Liver (tissue), 9 donors: ENCODE data around the gene ERVMER34-1. TPM values are rescaled to one million over a fixed set of nuclear protein-coding genes. Genes with fewer than 3 reads are reported as not detected.

ENCODE experiments used
- DNase-seq: peaks from one replicate; pipeline ENCODE4 v3.0.0-alpha.2; 2017; ENCODE audit warnings: low spot score
- H3K27ac ChIP-seq, 2 donors: one replicate each; pipeline ENCODE4 v1.7.0; 2013; ENCODE audit warnings: inconsistent platforms in 2 of 2, low read length in 2 of 2, control low read depth in 1 of 2, low read depth in 1 of 2, mild to moderate bottlenecking in 1 of 2
- H3K27me3 ChIP-seq, 4 donors: one replicate each; pipeline versions ENCODE4 v1.6.1 to v1.7.0; 2013; ENCODE audit warnings: low read length in 3 of 4, inconsistent platforms in 1 of 4, mild to moderate bottlenecking in 1 of 4, moderate library complexity in 1 of 4; ENCODE audit not compliant: control insufficient read depth in 4 of 4, insufficient read depth in 4 of 4
- H3K36me3 ChIP-seq, 4 donors: one replicate each; pipeline versions ENCODE4 v1.6.1 to v1.7.0; 2013; ENCODE audit warnings: low read length in 3 of 4, mild to moderate bottlenecking in 3 of 4, low read depth in 1 of 4, moderate library complexity in 1 of 4; ENCODE audit not compliant: control insufficient read depth in 4 of 4, insufficient read depth in 3 of 4
- H3K4me1 ChIP-seq, 4 donors: one replicate each; pipeline versions ENCODE4 v1.6.1 to v1.7.0; 2013; ENCODE audit warnings: low read length in 3 of 4, mild to moderate bottlenecking in 3 of 4, moderate library complexity in 1 of 4; ENCODE audit not compliant: control insufficient read depth in 4 of 4, insufficient read depth in 4 of 4
- H3K4me3 ChIP-seq, 3 donors: one replicate each; pipeline versions ENCODE4 v1.6.1 to v1.7.0; 2013; ENCODE audit warnings: low read length in 3 of 3, control low read depth in 1 of 3, low read depth in 1 of 3, mild to moderate bottlenecking in 1 of 3
- H3K9ac ChIP-seq, 2 donors: one replicate each; pipeline ENCODE4 v1.7.0; 2013; ENCODE audit warnings: low read length in 2 of 2, mild to moderate bottlenecking in 2 of 2, moderate library complexity in 2 of 2, control low read depth in 1 of 2, low read depth in 1 of 2
- H3K9me3 ChIP-seq, 4 donors: one replicate each; pipeline versions ENCODE4 v1.6.1 to v1.7.0; 2013; ENCODE audit warnings: low read length in 3 of 4; ENCODE audit not compliant: control insufficient read depth in 4 of 4
- EGR1 ChIP-seq, 2 donors: IDR thresholded peaks; 2 replicates each; pipeline ENCODE4 v1.6.1; 2016 to 2018; ENCODE audit warnings: antibody characterized with exemption in 2 of 2, low read depth in 2 of 2
- FOXA1 ChIP-seq: IDR thresholded peaks from 2 replicates; pipeline ENCODE4 v1.6.1; 2016; ENCODE audit warnings: antibody characterized with exemption
- FOXA2 ChIP-seq: IDR thresholded peaks from 2 replicates; pipeline ENCODE4 v1.6.1; 2016; ENCODE audit warnings: antibody characterized with exemption
- GABPA ChIP-seq, 2 donors: IDR thresholded peaks in 1 of 2; conservative IDR thresholded peaks in 1 of 2; 2 replicates each; pipeline ENCODE4 v1.6.1; 2016; ENCODE audit warnings: antibody characterized with exemption in 2 of 2, mild to moderate bottlenecking in 1 of 2, moderate library complexity in 1 of 2
- HNF4A ChIP-seq, 2 donors: conservative IDR thresholded peaks; 2 replicates each; pipeline ENCODE4 v1.6.1; 2016; ENCODE audit warnings: antibody characterized with exemption in 2 of 2, mild to moderate bottlenecking in 2 of 2
- HNF4G ChIP-seq: IDR thresholded peaks from 2 replicates; pipeline ENCODE4 v1.6.1; 2016; ENCODE audit warnings: antibody characterized with exemption
- JUND ChIP-seq, 2 donors: IDR thresholded peaks; 2 replicates each; pipeline ENCODE4 v1.6.1; 2016; ENCODE audit warnings: antibody characterized with exemption in 2 of 2
- NR2F2 ChIP-seq: IDR thresholded peaks from 2 replicates; pipeline ENCODE4 v1.6.1; 2016; ENCODE audit warnings: antibody characterized with exemption
- RAD21 ChIP-seq, 2 donors: IDR thresholded peaks; 2 replicates each; pipeline ENCODE4 v1.6.1; 2016; ENCODE audit warnings: antibody characterized with exemption in 2 of 2, mild to moderate bottlenecking in 2 of 2
- RXRA ChIP-seq, 2 donors: IDR thresholded peaks; 2 replicates each; pipeline ENCODE4 v1.6.1; 2017 to 2018; ENCODE audit warnings: antibody characterized with exemption in 2 of 2, mild to moderate bottlenecking in 1 of 2
- SP1 ChIP-seq: IDR thresholded peaks from 2 replicates; pipeline ENCODE4 v1.6.1; 2018; ENCODE audit warnings: antibody characterized with exemption, mild to moderate bottlenecking
- TAF1 ChIP-seq: conservative IDR thresholded peaks from 2 replicates; pipeline ENCODE4 v1.6.1; 2016; ENCODE audit warnings: antibody characterized with exemption, mild to moderate bottlenecking
- YY1 ChIP-seq: IDR thresholded peaks from 2 replicates; pipeline ENCODE4 v1.6.1; 2016; ENCODE audit warnings: antibody characterized with exemption, mild to moderate bottlenecking
- WGBS: extraction: QIAGEN DNeasy Blood & Tissue Kit; methylation state at CpG from one replicate; pipeline ENCODE4 v1.1.7; 2013; 5-methylcytosine and 5-hydroxymethylcytosine counted together
- polyA plus RNA-seq, 2 donors: library from polyadenylated mRNA; stranded (reverse) in 1 of 2; unstranded in 1 of 2; fragments of 200-250 nt in 1 of 2; fragments of >200 nt in 1 of 2; fragmentation: Nextera tagmentation in 1 of 2; extraction: Ambion mirVana in 1 of 2; gene quantifications; one replicate each; pipeline versions ENCODE4 v1.2.1 to v1.2.3, GENCODE V29; 2013 to 2015
- total RNA-seq, 2 donors: library from RNA; depleted of rRNA; stranded (reverse); fragments of >200 nt; gene quantifications; one replicate each; pipeline ENCODE4 v1.2.3, GENCODE V29; 2014
- TF ChIP-seq, protein P1 (sequence below): IDR thresholded peaks from 2 replicates; pipeline ENCODE4 v1.6.1; 2016; ENCODE audit warnings: antibody characterized with exemption
- TF ChIP-seq, protein P2 (sequence below): IDR thresholded peaks from 2 replicates; pipeline ENCODE4 v1.6.1; 2016; ENCODE audit warnings: antibody characterized with exemption
- TF ChIP-seq, protein P3 (sequence below): fragments of 150-350 bp; IDR thresholded peaks from 2 replicates; pipeline ENCODE4 v1.5.1; 2017; ENCODE audit warnings: improper control_type of control experiment, low read depth, low read length; ENCODE audit not compliant: missing input control
- TF ChIP-seq, protein P4 (sequence below): IDR thresholded peaks from 2 replicates; pipeline ENCODE4 v1.6.1; 2016; ENCODE audit warnings: antibody characterized with exemption
- TF ChIP-seq, protein P5 (sequence below): IDR thresholded peaks from 2 replicates; pipeline ENCODE4 v1.6.1; 2016; ENCODE audit warnings: antibody characterized with exemption, mild to moderate bottlenecking
- donor health status: healthy.
- donor health status: healthy.
- donor health status: healthy.
- donor health status: healthy.
- donor health status: healthy.

ERVMER34-1 gene
- total and polyA plus RNA-seq, 4 donors: under 0.01 to 0.08 (median 0.02) TPM; not detected in 1

DNA sequence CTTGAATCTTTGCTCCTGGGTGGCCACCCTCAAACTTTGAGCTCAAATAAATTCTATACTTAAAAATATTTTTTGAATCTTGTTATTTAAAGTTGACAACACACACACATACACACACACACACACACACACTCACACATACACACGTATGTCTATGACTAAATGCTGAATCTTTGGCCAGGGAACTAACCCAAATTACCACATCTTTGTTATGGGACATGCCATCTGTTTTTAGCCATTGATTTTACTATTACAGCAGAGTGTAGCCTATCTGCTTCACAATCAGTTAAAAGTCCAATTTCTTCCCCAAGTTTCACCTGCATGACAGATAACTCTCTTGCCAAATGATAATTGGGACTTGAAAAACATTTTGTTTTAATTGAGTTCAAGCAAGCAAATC, 47.1 kb downstream of the ERVMER34-1 start:
- H3K9me3 ChIP-seq: no peaks in the 10 kb centered on the region
- H3K4me1 ChIP-seq: peaks cover 0 to 2% (median 0%) of the 10 kb centered on the region in 4 donors
- H3K36me3 ChIP-seq: no peaks in the 10 kb centered on the region
- TF ChIP-seq JUND (IDR thresholded peaks at IDR 0.05) (no peak), RXRA (IDR thresholded peaks at IDR 0.05) (peak in 1 of 2 donors; percentile 40), FOXA2 (no peak), SP1 (peak; percentile 31), HNF4A (conservative IDR thresholded peaks at IDR 0.05) (peak; percentile 44 to 58), RAD21 (IDR thresholded peaks at IDR 0.05) (peak in 1 of 2 donors; percentile 12)
- TF ChIP-seq, protein P1, sequence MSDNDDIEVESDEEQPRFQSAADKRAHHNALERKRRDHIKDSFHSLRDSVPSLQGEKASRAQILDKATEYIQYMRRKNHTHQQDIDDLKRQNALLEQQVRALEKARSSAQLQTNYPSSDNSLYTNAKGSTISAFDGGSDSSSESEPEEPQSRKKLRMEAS: peak; percentile 9
- no peaks in the 10 kb centered on the region for H3K27me3 ChIP-seq
- no peak overlapping the region for H3K27ac ChIP-seq
- no peak overlapping the region for H3K9ac ChIP-seq
- 19% methylated on average over 1 of the region's 1 CpG for WGBS
- no peak overlapping the region for H3K4me3 ChIP-seq
- DNase-seq: no peak

DNA sequence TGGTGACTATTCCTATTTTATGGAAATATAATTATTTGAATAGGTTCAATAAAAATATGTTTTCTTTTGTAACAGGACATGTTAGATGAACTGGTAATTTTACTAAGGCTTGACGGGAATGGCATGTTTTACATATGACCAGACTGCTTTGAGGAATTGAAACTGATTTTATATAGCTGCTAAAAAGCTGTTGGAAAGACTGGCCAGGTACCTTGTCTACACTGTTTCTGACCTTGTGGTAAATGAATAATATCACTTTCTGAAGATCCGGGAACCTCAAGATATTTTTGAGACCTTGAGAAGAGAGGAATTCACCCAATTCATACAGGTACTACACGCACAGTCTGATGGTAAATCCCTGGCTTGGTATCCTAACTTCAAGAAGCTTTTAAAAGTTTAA, 50.0 kb downstream of the ERVMER34-1 start:
- TF ChIP-seq TAF1 (no peak), GABPA (IDR thresholded peaks at IDR 0.05 in 1 of 2, conservative IDR thresholded peaks at IDR 0.05 in 1 of 2) (no peak), NR2F2 (no peak), JUND (IDR thresholded peaks at IDR 0.05) (no peak), HNF4G (no peak), RXRA (IDR thresholded peaks at IDR 0.05) (no peak), FOXA2 (no peak), RAD21 (IDR thresholded peaks at IDR 0.05) (no peak), SP1 (no peak), YY1 (no peak), EGR1 (IDR thresholded peaks at IDR 0.05; ENCODE audit: low read depth in 2 of 2) (no peak), HNF4A (conservative IDR thresholded peaks at IDR 0.05) (no peak), FOXA1 (no peak)
- TF ChIP-seq, protein P1: no peak
- TF ChIP-seq, protein P2, sequence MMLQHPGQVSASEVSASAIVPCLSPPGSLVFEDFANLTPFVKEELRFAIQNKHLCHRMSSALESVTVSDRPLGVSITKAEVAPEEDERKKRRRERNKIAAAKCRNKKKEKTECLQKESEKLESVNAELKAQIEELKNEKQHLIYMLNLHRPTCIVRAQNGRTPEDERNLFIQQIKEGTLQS: no peak
- TF ChIP-seq, protein P3, sequence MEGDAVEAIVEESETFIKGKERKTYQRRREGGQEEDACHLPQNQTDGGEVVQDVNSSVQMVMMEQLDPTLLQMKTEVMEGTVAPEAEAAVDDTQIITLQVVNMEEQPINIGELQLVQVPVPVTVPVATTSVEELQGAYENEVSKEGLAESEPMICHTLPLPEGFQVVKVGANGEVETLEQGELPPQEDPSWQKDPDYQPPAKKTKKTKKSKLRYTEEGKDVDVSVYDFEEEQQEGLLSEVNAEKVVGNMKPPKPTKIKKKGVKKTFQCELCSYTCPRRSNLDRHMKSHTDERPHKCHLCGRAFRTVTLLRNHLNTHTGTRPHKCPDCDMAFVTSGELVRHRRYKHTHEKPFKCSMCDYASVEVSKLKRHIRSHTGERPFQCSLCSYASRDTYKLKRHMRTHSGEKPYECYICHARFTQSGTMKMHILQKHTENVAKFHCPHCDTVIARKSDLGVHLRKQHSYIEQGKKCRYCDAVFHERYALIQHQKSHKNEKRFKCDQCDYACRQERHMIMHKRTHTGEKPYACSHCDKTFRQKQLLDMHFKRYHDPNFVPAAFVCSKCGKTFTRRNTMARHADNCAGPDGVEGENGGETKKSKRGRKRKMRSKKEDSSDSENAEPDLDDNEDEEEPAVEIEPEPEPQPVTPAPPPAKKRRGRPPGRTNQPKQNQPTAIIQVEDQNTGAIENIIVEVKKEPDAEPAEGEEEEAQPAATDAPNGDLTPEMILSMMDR: no peak
- TF ChIP-seq, protein P4, sequence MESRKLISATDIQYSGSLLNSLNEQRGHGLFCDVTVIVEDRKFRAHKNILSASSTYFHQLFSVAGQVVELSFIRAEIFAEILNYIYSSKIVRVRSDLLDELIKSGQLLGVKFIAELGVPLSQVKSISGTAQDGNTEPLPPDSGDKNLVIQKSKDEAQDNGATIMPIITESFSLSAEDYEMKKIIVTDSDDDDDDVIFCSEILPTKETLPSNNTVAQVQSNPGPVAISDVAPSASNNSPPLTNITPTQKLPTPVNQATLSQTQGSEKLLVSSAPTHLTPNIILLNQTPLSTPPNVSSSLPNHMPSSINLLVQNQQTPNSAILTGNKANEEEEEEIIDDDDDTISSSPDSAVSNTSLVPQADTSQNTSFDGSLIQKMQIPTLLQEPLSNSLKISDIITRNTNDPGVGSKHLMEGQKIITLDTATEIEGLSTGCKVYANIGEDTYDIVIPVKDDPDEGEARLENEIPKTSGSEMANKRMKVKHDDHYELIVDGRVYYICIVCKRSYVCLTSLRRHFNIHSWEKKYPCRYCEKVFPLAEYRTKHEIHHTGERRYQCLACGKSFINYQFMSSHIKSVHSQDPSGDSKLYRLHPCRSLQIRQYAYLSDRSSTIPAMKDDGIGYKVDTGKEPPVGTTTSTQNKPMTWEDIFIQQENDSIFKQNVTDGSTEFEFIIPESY: no peak
- TF ChIP-seq, protein P5, sequence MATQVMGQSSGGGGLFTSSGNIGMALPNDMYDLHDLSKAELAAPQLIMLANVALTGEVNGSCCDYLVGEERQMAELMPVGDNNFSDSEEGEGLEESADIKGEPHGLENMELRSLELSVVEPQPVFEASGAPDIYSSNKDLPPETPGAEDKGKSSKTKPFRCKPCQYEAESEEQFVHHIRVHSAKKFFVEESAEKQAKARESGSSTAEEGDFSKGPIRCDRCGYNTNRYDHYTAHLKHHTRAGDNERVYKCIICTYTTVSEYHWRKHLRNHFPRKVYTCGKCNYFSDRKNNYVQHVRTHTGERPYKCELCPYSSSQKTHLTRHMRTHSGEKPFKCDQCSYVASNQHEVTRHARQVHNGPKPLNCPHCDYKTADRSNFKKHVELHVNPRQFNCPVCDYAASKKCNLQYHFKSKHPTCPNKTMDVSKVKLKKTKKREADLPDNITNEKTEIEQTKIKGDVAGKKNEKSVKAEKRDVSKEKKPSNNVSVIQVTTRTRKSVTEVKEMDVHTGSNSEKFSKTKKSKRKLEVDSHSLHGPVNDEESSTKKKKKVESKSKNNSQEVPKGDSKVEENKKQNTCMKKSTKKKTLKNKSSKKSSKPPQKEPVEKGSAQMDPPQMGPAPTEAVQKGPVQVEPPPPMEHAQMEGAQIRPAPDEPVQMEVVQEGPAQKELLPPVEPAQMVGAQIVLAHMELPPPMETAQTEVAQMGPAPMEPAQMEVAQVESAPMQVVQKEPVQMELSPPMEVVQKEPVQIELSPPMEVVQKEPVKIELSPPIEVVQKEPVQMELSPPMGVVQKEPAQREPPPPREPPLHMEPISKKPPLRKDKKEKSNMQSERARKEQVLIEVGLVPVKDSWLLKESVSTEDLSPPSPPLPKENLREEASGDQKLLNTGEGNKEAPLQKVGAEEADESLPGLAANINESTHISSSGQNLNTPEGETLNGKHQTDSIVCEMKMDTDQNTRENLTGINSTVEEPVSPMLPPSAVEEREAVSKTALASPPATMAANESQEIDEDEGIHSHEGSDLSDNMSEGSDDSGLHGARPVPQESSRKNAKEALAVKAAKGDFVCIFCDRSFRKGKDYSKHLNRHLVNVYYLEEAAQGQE: no peak
- Histone ChIP-seq H3K27ac (no peak overlapping the region), H3K36me3 (no peaks in the 10 kb centered on the region), H3K9me3 (no peaks in the 10 kb centered on the region), H3K4me1 (peaks cover 0 to 2% (median 2%) of the 10 kb centered on the region in 4 donors), H3K9ac (no peak overlapping the region), H3K4me3 (no peak overlapping the region), H3K27me3 (no peaks in the 10 kb centered on the region)
- 94% methylated on average over 3 of the region's 3 CpGs for WGBS
- no peak for DNase-seq
